Keratinocyte (primary cell): ENCODE data around the gene SPTAN1. TPM values are rescaled to one million over a fixed set of nuclear protein-coding genes. Genes with fewer than 3 reads are reported as not detected.

Source experiments
- DNase-seq: peaks from one replicate; pipeline ENCODE4 v3.0.0-alpha.2; 2011; ENCODE audit warnings: low read depth, missing footprints, low spot score
- FAIRE-seq: peaks from 2 replicates; lab custom pipeline; 2011; peaks lifted over from hg19 to GRCh38; lab: Jason Lieb, UNC
- H2AFZ ChIP-seq: 2 replicates; pipeline ENCODE4 v1.6.0; 2012; ENCODE audit warnings: low read length, control low read depth, inconsistent platforms; ENCODE audit not compliant: control insufficient read depth
- H3K27ac ChIP-seq: 2 replicates; pipeline ENCODE4 v1.5.1; 2011; ENCODE audit warnings: low read length; ENCODE audit not compliant: control insufficient read depth, insufficient read depth
- H3K27me3 ChIP-seq: 3 replicates; pipeline ENCODE4 v1.6.0; 2011; ENCODE audit warnings: low read length; ENCODE audit not compliant: control insufficient read depth, insufficient read depth; ENCODE audit errors: extremely low read depth
- H3K36me3 ChIP-seq, 2 experiments: 2 replicates in 1 of 2; 3 replicates in 1 of 2; pipeline ENCODE4 v1.5.1; 2011; ENCODE audit warnings: low read length in 2 of 2, mild to moderate bottlenecking in 1 of 2; ENCODE audit not compliant: control insufficient read depth in 2 of 2, insufficient read depth in 2 of 2; ENCODE audit errors: extremely low read depth in 1 of 2
- H3K4me1 ChIP-seq: 3 replicates; pipeline ENCODE4 v1.5.1; 2011; ENCODE audit warnings: low read length; ENCODE audit not compliant: control insufficient read depth, insufficient read depth; ENCODE audit errors: extremely low read depth
- H3K4me2 ChIP-seq: 3 replicates; pipeline ENCODE4 v1.6.0; 2011; ENCODE audit warnings: low read depth, low read length; ENCODE audit not compliant: control insufficient read depth, insufficient read depth; ENCODE audit errors: extremely low read depth
- H3K4me3 ChIP-seq, 3 experiments: fragments of 200-600 bp in 1 of 3; sonication (generic) in 1 of 3; 2 replicates in 2 of 3; 3 replicates in 1 of 3; pipeline ENCODE4 v1.5.1; 2011 to 2016; ENCODE audit warnings: low read length in 3 of 3, mild to moderate bottlenecking in 3 of 3, control low read depth in 2 of 3, inconsistent platforms in 1 of 3, low read depth in 1 of 3, mixed read lengths in 1 of 3, mixed run types in 1 of 3, moderate library complexity in 1 of 3; ENCODE audit not compliant: control insufficient read depth in 2 of 3, insufficient read depth in 2 of 3; ENCODE audit errors: extremely low read depth in 1 of 3
- H3K79me2 ChIP-seq: 2 replicates; pipeline ENCODE4 v1.6.0; 2012; ENCODE audit warnings: low read length; ENCODE audit not compliant: control insufficient read depth, insufficient read depth
- H3K9ac ChIP-seq: 3 replicates; pipeline ENCODE4 v1.6.0; 2011; ENCODE audit warnings: low read length; ENCODE audit not compliant: control insufficient read depth, insufficient read depth; ENCODE audit errors: extremely low read depth
- H3K9me1 ChIP-seq: 3 replicates; pipeline ENCODE4 v1.6.0; 2011; ENCODE audit warnings: low read length; ENCODE audit not compliant: control insufficient read depth, insufficient read depth; ENCODE audit errors: extremely low read depth
- H3K9me3 ChIP-seq: 2 replicates; pipeline ENCODE4 v1.5.1; 2012; ENCODE audit warnings: low read depth, low read length; ENCODE audit not compliant: control insufficient read depth
- H4K20me1 ChIP-seq: 3 replicates; pipeline ENCODE4 v1.6.0; 2011; ENCODE audit warnings: low read length; ENCODE audit not compliant: control insufficient read depth, insufficient read depth; ENCODE audit errors: extremely low read depth
- EZH2 ChIP-seq: IDR thresholded peaks from one replicate; pipeline ENCODE4 v1.6.1; 2012; ENCODE audit warnings: inconsistent platforms, mild to moderate bottlenecking, low read length, moderate library complexity
- dilution Hi-C: fragments of 300-500 bp; cut with MboI; formaldehyde crosslinking; loops from one replicate; pipeline ENCODE4 v1.7.0; 2020; ENCODE audit warnings: low sequenced_read_pairs; ENCODE audit not compliant: extremely low pct_ligation_motif_present
- polyA plus RNA-seq, 5 experiments: library from polyadenylated mRNA; depleted of rRNA in 3 of 5; stranded (reverse) in 3 of 5; stranded (forward) in 1 of 5; unstranded in 1 of 5; fragments of >200 nt; gene quantifications; 1 replicate in 1 of 5; 2 replicates in 3 of 5; 3 replicates in 1 of 5; pipeline versions ENCODE4 v1.2.1 to v1.2.3, GENCODE V29; 2011 to 2012; ENCODE audit warnings: missing spikeins in 2 of 5, low read depth in 1 of 5, low replicate concordance in 1 of 5
- TF ChIP-seq, protein P1 (sequence below), 3 experiments: IDR thresholded peaks in 1 of 3; conservative IDR thresholded peaks in 1 of 3; optimal IDR thresholded peaks in 1 of 3; 2 replicates in 2 of 3; 3 replicates in 1 of 3; pipeline versions ENCODE3 to v1.5.1; 2011; ENCODE audit warnings: low read length in 3 of 3, mild to moderate bottlenecking in 3 of 3, moderate library complexity in 2 of 3, control low read depth in 1 of 3, inconsistent platforms in 1 of 3; ENCODE audit not compliant: insufficient read depth in 2 of 3; ENCODE audit errors: extremely low read depth in 1 of 3

The SPTAN1 gene
- polyA plus RNA-seq, 1 donor (not counting 4 experiments of a cell fraction or from before 2014, with no cell fraction given), result 98.7 TPM

DNA sequence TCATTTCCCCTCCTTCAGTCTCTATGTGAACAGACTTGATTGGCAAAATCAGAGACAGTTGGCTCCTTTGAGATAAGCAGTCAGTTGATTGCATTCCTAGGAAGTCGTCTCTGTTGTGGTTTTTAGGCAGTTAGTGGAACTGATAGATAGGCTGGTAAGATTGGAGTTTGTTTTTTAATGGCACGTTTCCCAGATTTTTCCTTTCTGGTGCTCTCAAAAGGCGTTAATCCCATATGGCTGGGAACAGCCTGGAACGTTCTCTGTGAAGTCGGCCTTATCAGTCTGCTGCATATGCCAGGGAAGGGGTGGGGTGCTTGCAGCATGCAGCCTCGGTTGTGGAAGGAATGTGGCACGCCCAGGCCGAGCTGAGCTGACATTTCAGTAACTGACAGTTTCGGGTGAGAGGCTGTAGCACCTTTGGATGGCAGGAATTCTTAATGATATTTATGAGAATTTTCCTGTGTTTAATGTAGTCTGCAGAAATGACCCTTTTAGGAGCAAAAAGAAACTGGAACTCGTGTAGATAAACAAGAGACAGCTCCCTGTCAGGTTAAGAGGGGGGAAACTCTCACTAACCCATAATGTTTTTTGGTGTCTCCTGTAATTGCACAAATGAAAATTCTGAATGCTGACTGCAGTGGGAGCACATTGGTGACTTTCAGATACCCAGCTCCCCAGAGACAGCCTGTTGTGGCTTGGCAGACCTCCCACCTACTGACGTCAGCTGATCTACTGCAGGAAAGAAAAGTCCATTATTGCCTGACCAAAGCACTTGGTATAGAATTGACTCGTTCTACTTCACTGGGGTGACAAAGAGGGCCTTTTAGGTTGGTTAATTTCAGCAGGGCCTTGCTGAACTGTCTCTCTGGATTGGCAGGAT lies 6.3 kb downstream of the SPTAN1 start:
- no peak overlapping the region for H2AFZ ChIP-seq
- peaks cover 46% of the 10 kb centered on the region for H3K4me1 ChIP-seq
- H4K20me1 ChIP-seq, result peaks cover 22% of the 10 kb centered on the region
- no peak for DNase-seq
- H3K9me1 ChIP-seq, result no peaks in the 10 kb centered on the region
- no peaks in the 10 kb centered on the region for H3K36me3 ChIP-seq
- H3K4me3 ChIP-seq, result peak overlapping the region in 1 of 3 experiments; percentile 16
- peak; percentile 52 for FAIRE-seq
- H3K27me3 ChIP-seq, result no peaks in the 10 kb centered on the region
- H3K79me2 ChIP-seq, result peaks cover 79% of the 10 kb centered on the region
- H3K9me3 ChIP-seq, result no peaks in the 10 kb centered on the region
- H3K9ac ChIP-seq, result peak overlapping the region; percentile 35
- TF ChIP-seq EZH2, result no peak
- TF ChIP-seq, protein P1, sequence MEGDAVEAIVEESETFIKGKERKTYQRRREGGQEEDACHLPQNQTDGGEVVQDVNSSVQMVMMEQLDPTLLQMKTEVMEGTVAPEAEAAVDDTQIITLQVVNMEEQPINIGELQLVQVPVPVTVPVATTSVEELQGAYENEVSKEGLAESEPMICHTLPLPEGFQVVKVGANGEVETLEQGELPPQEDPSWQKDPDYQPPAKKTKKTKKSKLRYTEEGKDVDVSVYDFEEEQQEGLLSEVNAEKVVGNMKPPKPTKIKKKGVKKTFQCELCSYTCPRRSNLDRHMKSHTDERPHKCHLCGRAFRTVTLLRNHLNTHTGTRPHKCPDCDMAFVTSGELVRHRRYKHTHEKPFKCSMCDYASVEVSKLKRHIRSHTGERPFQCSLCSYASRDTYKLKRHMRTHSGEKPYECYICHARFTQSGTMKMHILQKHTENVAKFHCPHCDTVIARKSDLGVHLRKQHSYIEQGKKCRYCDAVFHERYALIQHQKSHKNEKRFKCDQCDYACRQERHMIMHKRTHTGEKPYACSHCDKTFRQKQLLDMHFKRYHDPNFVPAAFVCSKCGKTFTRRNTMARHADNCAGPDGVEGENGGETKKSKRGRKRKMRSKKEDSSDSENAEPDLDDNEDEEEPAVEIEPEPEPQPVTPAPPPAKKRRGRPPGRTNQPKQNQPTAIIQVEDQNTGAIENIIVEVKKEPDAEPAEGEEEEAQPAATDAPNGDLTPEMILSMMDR (optimal IDR thresholded peaks at IDR 0.05 in 1 of 3, IDR thresholded peaks at IDR 0.05 in 1 of 3, conservative IDR thresholded peaks at IDR 0.05 in 1 of 3; ENCODE audit: extremely low read depth in 1 of 3, insufficient read depth in 2 of 3, low read length in 3 of 3), result no peak
- H3K4me2 ChIP-seq, result peak overlapping the region; percentile 57
- dilution Hi-C loops, result no loop called here
- H3K27ac ChIP-seq, result peak overlapping the region; percentile 19

GRCh38 chr9:128565578-128565977 lies 13.2 kb downstream of the SPTAN1 start:
- peaks cover 51% of the 10 kb centered on the region for H3K79me2 ChIP-seq
- H3K27me3 ChIP-seq, result no peaks in the 10 kb centered on the region
- H2AFZ ChIP-seq, result no peak overlapping the region
- dilution Hi-C loops, result no loop called here
- no peak overlapping the region for H3K27ac ChIP-seq
- H3K4me2 ChIP-seq, result no peak overlapping the region
- H3K4me3 ChIP-seq, result no peak overlapping the region
- no peaks in the 10 kb centered on the region for H3K9me1 ChIP-seq
- peaks cover 2% of the 10 kb centered on the region for H4K20me1 ChIP-seq
- FAIRE-seq, result no peak
- no peaks in the 10 kb centered on the region for H3K4me1 ChIP-seq
- peaks cover 17 to 24% of the 10 kb centered on the region in 2 experiments for H3K36me3 ChIP-seq
- no peak overlapping the region for H3K9ac ChIP-seq
- H3K9me3 ChIP-seq, result no peaks in the 10 kb centered on the region
- TF ChIP-seq, protein P1 (optimal IDR thresholded peaks at IDR 0.05 in 1 of 3, IDR thresholded peaks at IDR 0.05 in 1 of 3, conservative IDR thresholded peaks at IDR 0.05 in 1 of 3; ENCODE audit: extremely low read depth in 1 of 3, insufficient read depth in 2 of 3, low read length in 3 of 3), result no peak
- no peak for TF ChIP-seq EZH2
- DNase-seq, result no peak
